Stimulated activated CD4-positive, alpha-beta T cell treated with anti-CD3 and anti-CD28 coated beads, Interleukin-2, amount 100 ng/mL, for 4 hours (primary cell): Measurements from ENCODE around the gene CKAP5.
"Not testable (repeated sequence)": the region's sequence is repeated elsewhere in the genome, so short reads cannot be mapped to it uniquely, and the experiment has no call there.

ENCODE experiments used
- DNase-seq: peaks from one replicate; pipeline ENCODE4 v3.0.0-alpha.2; 2020; ENCODE audit warnings: low read depth

The CKAP5 gene

DNA sequence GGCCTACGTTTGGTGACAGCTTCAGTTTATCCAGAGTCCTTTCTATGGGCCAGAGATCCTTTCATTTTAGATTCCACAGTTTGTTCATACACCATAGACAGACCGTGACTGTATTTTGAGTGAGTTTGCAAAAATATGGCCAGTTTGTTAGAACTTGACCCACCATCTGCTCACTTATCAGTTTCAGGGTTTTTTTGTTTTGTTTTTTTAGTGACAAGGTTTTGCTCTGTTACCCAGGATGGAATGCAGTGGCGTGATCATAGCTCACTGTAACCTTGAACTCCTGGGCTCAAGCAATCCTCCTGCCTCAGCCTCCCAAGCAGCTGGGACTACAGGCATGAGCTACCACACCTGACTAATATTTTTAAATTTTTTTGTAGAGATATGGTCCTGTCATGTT is 9.1 kb upstream of the CKAP5 start:
- DNase-seq = no peak

DNA sequence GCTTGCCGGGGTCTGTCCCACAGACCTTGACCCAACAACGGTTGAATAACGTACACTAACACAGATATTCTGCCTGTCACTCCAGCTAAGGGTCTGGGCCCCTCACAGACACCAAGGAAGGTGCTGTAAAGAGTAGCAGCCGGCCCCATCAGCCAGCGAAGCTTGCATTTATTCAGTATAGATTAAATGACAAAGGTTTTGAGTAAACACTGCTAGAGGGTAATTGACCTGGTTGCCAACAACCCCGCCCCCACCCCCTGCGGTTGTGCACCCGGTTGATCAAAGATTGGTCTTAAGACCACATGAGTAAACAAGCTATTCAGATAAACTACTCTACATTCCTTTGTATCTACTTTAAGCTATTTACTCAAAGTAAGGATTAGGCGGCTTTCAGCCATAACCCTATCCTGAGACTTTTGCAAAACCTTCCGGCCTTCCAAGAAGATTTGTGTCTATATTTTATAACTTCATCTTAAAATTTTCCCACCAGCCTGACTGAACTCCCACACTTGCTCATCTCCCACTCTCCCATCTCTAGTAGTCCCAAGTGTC is 4.8 kb upstream of the CKAP5 start:
- no peak for DNase-seq

DNA sequence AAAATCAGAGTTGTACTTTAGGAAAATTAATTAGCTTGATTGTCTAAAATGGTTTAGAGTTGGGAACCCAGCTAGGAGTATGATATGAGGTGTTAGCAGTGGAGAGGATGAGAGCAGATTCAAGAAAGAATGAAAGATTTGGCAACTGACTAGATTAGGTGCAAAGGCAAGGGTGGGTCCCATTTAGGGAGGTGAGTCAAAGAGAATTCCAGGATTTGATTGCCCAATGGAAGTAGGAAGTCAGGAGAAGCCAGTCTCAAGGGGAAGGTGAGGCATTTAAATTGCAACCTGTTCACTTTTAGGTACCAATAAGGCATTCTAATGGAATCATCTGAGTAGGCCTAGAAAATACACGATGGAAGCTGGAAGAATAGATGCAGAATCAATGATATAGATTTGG is 3.6 kb upstream of the CKAP5 start:
- DNase-seq = no peak

DNA sequence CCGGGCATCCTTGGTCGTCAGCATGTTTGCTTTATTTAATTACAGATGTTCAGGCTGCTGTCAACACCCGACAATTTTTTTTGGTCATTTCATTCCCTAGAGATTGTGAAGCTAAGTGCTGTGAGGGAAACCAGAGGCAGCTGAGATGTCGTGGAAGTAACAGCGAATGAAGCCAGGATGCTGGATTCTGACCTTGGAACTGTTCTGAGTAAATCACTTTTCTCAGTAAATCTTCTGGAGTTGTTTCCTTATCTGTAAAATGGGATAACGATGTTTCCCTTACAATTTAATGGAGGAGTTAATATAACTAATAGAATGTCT is 390 bp upstream of the CKAP5 start:
- DNase-seq = no peak

DNA sequence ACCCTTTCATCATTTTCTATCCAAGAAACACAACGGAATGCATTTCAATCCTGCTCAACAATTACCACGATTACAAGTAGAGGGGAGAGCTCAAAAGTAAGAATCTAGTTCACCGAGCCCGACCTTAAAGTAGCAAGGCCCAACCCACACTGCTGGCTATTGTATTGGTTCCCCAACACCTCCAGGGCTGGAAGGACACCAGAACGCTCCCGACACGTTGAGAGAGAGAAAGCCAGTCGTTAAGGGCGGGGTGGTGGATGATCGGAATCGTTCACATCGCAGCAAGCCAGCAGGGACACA is 690 bp downstream of the CKAP5 start:
- DNase-seq = no peak

DNA sequence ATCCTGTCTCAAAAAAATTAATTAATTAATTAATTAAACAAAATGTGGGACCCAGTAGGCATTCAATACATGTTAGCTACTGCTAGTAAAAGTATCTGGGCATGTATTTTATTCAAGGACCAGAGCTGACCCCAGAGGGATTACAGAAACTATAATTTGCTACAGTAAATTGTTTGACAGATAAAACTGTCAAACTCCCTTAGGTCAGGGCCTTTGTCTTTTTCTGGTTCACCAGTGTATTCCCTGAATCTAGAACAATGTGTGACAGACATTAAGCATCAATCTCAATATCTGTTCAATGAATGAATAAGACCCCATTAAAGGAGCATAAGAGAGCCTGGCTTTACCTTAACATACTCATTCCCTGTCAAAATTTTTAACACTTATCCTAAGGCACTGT is 6.0 kb downstream of the CKAP5 start:
- DNase-seq = no peak

DNA sequence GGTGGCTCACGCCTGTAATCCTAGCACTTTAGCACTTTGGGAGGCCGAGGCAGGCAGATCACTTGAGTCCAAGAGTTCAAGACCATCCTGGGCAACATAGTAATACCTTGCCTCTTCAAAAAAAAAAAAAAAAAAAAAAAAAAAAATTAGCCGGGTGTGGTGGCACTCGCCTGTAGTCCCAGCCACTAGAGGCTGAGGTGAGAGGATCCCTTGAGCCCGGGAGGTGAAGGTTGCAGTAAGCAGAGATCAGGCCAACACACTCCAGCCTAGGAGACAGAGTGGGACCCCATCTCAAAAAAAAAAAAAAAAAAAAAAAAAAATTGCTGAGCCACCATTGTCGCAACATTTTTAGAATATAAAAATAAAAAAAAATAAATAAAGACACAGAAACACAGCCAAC is 7.6 kb downstream of the CKAP5 start:
- DNase-seq = no peak

DNA sequence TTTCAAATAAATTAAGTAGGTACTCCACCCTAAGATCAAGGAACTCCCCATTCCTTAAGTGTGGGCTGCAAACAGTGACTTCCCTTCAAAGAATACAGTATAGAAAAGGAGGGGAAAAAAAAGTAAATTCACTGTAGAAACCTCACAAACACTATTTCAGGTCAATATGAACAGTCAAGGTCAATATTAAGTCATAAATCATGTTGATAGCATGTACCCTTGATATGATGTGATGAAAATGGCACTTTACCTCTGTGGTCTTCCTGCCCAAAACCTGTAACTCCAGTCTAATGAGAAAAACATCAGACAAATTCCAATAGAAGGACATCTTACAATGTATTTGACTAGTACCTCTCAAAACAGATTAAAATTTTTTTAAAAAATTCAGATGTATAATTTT is 8.2 kb downstream of the CKAP5 start:
- no peak for DNase-seq

DNA sequence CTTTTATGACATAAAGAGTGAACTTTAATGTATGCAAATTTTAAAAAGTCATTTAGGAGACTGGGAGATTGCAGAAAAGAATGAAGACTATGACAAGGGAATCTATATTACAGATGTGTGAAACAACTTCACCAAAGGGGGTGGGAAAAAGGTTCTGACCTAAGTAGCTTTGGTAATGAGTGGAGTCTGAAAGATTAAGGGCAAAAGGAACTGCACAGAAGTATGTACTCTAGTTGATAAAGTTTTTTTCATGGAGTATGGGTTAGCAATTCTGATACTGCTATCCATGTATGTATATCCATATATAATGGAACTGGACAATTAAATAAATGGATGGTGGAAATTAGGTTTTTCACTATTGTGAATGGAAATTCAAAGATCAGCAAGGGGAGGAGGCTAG is 9.2 kb downstream of the CKAP5 start:
- DNase-seq = no peak

DNA sequence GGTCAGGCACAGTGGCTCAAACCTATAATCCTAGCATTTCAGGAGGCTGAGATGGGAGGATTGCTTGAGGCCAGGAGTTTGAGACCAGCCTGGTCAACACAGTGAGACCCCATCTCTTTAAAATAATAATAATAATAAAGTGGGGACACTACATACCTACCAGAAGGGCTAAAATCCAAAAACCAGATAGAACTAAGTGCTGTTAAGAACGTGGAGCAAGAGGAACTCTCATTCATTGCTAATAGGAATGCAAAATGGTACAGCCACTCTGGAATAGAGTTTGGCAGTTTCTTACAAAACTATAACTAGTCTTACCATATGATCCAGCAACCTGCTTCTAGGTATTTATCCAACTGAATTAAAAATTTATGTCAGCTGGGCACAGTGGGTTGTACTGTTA is 9.6 kb downstream of the CKAP5 start:
- no peak for DNase-seq

DNA sequence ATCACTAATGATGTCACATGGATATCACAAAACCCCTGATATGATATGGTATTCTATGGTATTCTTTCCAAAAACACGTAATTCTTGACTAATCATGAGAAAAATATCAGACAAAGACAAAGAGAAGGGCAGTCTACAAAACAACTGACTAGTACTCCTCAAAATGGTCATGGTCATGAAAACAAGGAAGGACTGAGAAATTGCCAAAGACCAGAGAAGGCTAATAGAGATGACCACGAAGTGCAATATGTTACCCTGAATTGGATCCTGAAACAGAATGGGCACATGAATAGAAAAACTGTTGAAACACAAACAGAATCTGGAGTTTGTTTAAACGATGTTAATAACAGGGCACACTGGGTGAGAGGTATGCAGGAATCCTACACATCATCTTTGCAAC is 10.2 kb downstream of the CKAP5 start:
- DNase-seq = no peak

DNA sequence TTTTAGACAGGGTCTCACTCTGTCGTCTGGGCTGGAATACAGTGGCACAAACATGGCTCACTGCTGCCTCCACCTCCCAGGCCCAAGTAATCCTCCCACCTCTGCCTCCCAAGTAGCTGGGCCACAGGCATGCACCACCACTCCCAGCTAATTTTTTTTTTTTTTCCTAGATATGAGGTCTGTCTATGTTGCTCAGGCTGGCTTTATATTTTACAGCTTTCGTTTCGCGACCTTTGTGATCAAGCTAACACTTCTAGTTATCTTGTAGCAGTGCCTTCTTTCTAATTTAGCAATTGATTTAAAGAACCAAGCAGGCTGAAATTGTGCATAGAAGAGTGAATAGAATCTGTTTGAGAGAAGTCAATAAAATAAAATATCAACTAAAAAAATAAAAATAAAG is 11.3 kb downstream of the CKAP5 start:
- DNase-seq = no peak

DNA sequence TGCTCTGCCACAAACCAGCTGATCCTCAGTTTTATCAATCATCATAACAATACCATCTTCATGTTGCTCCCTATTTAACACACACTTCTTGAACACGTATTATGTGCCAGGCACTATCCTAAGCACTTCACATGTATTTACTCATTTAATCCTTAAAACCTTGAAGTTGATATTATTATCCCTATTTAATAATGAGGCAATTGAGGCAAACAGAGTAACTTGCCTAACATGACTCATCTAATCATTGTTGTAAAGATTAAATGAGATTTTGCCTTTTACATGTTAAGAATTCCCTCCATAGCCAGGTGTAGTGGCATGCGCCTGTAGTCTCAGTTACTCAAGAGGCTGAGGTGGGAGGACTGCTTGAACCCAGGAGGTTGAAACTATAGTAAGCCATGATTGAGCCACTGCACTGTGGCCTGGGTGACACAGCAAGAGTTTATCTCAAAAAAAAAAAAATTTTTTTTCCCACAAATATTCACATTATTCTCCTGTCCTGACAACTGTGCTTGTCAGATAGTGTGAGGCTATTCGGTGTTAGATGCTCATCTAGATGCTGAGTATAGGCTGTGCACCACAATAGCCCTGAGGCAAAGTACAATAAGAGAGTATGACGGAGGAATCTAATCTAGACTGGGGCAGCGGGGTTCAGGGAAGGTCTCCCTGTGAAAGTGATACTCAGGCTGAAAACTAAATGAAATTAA is 13.4 kb downstream of the CKAP5 start:
- DNase-seq = no peak

DNA sequence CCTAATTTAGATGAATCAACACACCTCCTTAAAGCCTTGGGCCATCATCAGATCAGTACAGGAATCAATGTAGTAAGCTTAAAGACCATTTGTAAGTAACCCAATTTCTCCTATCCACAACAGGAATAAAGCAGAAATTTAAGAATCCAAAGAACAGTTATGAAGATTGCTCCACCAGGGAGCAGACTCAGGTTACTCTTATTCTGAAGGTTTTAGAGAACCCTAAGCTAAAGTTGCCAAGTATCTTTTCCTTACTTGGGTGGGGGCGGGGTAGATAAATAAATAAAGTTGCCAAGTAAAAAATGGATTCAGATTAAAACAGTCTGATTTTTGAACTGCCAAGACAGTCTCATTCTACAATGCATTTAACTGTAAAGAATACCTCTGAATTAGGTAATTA is 18.1 kb downstream of the CKAP5 start:
- no peak for DNase-seq

DNA sequence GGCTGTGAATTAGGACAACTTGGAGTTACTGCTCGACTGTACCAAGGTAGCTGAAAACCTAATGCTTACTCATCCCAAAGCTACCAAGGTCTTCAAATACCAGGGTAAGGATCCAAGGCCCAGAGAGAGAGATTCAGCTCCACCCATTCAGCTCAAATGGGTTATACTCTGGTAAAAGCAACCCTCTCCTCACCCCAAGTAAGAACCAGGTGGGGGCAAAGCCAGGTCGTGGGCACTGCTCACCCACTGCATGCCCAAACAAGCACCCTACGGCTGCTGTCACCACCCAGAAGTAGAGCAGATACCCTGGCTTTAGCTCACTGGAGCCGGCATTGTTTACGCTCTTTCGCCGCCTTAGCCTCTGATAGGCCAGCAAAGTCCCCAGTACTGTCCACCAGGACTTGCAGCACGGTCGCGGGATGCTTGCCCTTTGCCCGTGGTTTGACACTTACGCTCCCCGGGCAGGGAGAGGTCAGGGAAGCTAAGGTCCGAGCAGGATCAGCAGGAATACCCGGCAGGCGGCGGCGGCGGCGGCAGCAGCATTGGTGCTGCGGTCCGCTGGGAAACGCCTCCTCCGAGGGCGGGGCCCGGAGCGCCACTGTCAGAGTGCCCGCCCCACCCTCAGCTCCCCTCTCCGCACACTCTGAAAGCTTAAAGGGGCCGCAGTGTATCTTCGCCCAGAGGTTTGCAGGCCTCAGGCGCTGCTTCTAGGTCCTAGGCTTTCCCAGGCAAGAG is 19.6 kb downstream of the CKAP5 start:
- DNase-seq = peak; percentile 53

DNA sequence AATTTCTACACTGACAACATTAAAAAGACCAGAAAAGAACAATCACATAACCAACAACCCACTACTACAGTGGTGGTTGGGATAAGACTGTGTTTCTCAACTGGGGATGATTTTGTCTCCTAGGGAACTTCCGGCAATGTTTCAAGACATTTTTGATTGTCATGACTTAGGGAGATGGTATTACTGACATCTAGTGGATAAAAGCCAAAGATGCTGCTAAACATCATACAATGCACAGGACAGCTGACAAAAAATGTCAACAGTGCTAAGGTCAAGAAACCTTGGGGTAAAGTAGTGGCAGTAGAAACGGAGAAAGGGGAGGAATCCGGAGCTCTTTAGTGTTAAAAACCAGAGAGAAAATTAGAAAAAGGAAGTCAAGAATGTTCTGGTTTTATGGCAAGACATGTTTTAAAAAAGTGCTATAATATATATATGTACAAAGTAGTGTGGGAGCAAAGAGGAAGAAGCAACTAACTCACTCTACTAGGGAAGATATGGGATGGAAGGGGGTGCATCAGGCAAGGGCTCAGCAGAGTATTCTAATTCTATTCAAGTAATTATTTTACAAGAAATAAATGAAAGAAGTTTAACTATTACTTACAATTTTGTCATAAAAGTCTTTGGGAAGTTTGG is 37.2 kb downstream of the CKAP5 start:
- DNase-seq = no peak

DNA sequence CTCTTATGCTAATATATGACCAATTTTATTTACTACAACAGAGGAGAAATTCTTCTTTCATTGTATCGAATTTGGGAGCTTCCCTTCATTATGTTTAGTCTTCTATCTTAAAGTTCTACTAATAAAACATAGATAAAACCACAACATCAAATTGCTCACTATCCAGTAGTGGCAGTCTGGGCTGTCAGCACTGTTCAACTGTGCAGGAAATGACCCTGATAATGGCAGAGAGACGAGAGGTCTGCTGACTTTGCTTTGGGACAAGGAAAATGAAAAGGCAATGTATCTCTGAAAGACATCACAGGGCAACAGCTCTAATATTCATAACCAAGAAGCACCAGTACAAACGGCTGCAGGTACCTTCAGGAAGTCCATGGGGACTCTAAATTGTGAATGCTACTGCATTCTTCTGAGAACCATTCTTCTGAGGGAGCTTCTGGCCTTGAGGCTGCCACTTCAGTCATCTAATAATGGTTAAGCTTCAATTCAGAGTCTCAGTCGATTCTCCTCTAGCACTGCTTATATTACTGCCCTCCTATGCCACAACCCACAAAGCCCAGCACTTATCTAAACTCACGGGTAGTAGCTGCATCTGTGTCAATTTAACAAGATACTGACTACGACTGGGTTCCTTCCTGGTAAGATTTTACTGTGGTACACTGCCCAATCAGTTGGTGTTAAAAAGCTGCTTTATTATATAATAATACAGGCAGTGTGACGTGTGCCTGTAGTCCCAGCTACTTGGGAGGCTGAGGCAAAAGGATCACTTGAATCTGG is 44.2 kb downstream of the CKAP5 start:
- DNase-seq = no peak

DNA sequence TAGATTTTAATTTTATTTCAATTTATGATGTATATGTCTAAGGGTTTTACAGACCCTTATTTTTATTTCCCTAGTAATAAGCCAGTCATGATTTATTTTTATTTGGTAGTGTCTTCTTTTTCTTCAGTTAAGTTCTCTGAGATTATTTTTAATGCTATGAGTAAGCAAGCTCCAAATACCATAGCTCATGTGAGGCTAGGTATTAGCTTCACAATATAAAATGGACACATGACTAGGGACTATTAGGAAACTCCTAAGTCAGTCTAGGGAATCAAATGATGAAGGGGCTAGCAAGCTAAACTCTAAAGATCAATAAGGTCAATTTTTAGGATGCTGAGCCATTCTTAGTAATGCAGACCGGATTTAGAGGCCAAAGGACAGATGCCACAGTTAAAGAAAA is 45.9 kb downstream of the CKAP5 start:
- no peak for DNase-seq

DNA sequence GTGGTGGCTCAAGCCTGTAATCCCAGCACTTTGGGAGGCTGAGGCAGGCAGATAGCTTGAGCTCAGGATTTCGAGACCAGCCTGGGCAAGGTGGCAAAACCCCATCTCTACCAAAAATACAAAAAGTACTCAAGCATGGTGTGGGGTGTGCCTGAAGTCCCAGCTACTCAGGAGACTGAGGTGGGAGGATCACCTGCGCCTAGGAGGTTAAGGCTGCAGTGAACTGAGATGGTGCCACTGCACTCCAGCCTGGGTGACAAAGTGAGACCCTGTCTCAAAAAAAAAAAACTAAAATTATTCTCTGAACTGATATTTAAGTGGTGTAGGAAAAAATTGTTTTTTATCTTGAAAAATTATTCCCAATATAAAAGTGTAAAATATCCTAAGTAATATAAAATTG is 46.4 kb downstream of the CKAP5 start:
- DNase-seq = not testable (repeated sequence)

DNA sequence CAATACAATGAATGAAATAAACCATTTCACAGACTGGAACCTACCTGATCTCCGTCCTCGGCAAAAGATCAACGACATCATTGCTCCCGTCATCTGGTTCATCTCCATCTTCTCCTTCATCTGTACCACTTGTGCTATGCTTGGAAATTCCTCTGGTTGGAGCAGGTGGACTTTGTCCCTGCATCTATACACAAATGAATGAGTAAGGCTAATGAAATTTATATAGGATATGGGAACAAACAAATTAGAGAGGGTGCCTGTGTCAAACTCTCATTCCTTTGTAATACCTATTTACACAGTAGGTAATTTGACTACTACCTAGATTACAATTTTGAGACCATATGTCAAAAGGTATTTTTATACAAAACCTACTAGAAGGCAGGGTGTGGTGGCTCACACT is 67.7 kb downstream of the CKAP5 start:
- no peak for DNase-seq

DNA sequence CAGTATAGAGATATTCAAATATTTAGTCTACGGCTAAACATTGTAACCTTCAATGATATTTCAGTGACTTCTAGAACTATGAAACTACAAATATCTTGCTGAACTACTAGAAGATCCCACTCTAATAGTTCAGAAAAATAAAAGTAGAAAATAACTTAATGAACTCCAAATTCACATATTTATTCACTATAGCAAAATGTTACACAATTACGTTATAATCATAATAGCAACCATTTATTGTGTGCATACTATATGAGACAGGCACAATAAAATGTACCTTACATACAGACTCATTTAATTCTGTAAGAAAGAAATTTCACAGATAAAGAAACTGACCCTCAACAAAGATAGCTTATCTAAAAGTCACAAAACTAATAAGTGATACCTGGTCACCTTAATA is 69.2 kb downstream of the CKAP5 start:
- no peak for DNase-seq

DNA sequence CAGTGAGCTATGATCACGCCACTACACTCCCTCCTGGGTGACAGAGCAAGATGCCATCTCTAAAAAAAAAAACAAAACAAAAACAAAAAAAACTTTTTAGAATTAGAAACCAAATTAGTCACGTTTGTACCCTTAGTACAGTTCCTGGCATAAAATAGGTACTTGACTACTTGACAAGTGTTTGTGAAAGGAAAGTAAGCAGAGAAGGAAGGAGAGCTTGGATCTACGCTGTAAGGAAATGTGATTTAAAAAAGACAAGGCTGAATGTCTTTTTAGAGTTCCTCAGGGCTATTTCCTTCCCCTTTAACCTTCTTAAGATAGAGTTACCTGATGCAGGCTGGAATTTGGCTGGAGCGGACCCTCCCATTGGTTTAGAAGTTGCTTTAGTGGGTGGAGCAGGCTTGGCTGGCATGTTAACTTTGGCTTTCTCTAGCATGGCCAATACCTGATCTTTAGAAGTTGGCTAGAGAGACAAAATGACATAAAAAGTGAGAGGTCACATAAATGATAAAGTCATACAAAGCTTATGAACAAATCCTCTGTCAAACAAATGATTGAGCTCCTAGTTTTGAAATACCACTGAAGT is 76.4 kb downstream of the CKAP5 start:
- no peak for DNase-seq

DNA sequence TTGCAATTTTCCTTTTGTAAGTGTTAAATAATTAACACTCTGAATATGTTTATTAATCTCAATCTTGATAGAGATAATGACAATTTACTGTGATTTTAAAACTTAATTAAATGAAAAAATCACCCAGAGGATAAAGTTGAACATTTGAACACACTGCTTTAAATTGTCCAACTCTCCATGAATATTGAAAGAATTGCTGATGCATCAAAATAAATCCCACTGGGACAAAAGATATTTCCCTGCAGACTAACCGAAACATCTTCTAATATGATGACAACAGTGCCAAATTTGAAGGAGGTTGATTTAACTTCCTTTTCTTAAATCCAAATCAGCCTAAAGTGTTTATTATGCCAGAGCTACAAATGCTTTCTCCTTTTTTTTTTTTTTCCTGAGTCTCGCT is 79.4 kb downstream of the CKAP5 start:
- DNase-seq = no peak
